HEK293 (cell line): ENCODE data around the gene STAT3.

Experiments used
- CTCF ChIA-PET: fragments of 350-600 bp; formaldehyde crosslinking; extraction: SDS; loops from one replicate; lab custom pipeline; 2021; ENCODE audit warnings: antibody characterized with exemption; lab: Yijun Ruan, JAX
- POLR2A ChIA-PET: fragments of 300-600 bp; formaldehyde crosslinking; extraction: SDS; loops from one replicate; lab custom pipeline; 2020; ENCODE audit warnings: antibody characterized with exemption, inconsistent platforms; lab: Yijun Ruan, JAX
- H3K27ac ChIP-seq: fragments of 200-500 bp; sonication (Bioruptor generic); 2 replicates; pipeline ENCODE4 v1.5.1; 2014; ENCODE audit warnings: low read depth, low read length, control low read depth, inconsistent platforms; ENCODE audit errors: extremely low read depth
- H3K36me3 ChIP-seq, 2 experiments: fragments of 200-500 bp in 1 of 2; sonication (Bioruptor generic) in 1 of 2; 1 replicate in 1 of 2; 2 replicates in 1 of 2; pipeline ENCODE4 v1.5.1; 2014 to 2017; ENCODE audit warnings: inconsistent platforms in 2 of 2, low read length in 2 of 2; ENCODE audit not compliant: control insufficient read depth in 2 of 2, insufficient read depth in 1 of 2
- H3K4me1 ChIP-seq: fragments of 200-500 bp; sonication (Bioruptor generic); 2 replicates; pipeline ENCODE4 v1.5.1; 2014; ENCODE audit warnings: mild to moderate bottlenecking, low read length, inconsistent platforms; ENCODE audit not compliant: control insufficient read depth, insufficient read depth
- H3K4me3 ChIP-seq: 2 replicates; pipeline ENCODE4 v1.5.1; 2011; ENCODE audit warnings: low read depth, mild to moderate bottlenecking, control low read depth, low read length, moderate library complexity
- H3K9me3 ChIP-seq: fragments of 200-500 bp; sonication (Bioruptor generic); 2 replicates; pipeline ENCODE4 v1.5.1; 2014; ENCODE audit warnings: low read depth, low read length, inconsistent platforms; ENCODE audit not compliant: control insufficient read depth, insufficient read depth
- BCL6B ChIP-seq: fragments of 450-650 bp; formaldehyde crosslinking; IDR thresholded peaks from 2 replicates; pipeline ENCODE4 v1.5.1; 2017; ENCODE audit warnings: missing biosample characterization, missing genetic modification characterization
- CTCF ChIP-seq: fragments of 450-650 bp; formaldehyde crosslinking; IDR thresholded peaks from 2 replicates; pipeline ENCODE4 v1.5.1; 2016; ENCODE audit warnings: missing biosample characterization, missing genetic modification characterization
- MEIS1 ChIP-seq: sonication (generic); formaldehyde crosslinking; IDR thresholded peaks from 2 replicates; pipeline ENCODE4 v1.8.1; 2022; ENCODE audit warnings: missing genetic modification reagents, mild to moderate bottlenecking, borderline replicate concordance
- PRDM6 ChIP-seq: fragments of 450-650 bp; formaldehyde crosslinking; IDR thresholded peaks from 2 replicates; pipeline ENCODE4 v1.5.1; 2017; ENCODE audit warnings: missing biosample characterization, missing genetic modification characterization
- ZBTB48 ChIP-seq: fragments of 450-650 bp; formaldehyde crosslinking; IDR thresholded peaks from 2 replicates; pipeline ENCODE4 v1.5.1; 2016; ENCODE audit warnings: missing biosample characterization, missing genetic modification characterization
- ZBTB49 ChIP-seq: fragments of 450-650 bp; formaldehyde crosslinking; IDR thresholded peaks from 2 replicates; pipeline ENCODE4 v1.5.1; 2016; ENCODE audit warnings: missing biosample characterization, missing genetic modification characterization, low read depth
- ZEB2 ChIP-seq: fragments of 450-650 bp; formaldehyde crosslinking; IDR thresholded peaks from 2 replicates; pipeline ENCODE4 v1.5.1; 2016; ENCODE audit warnings: missing biosample characterization, missing genetic modification characterization
- ZNF10 ChIP-seq: fragments of 450-650 bp; formaldehyde crosslinking; IDR thresholded peaks from 2 replicates; pipeline ENCODE4 v1.5.1; 2017; ENCODE audit warnings: missing biosample characterization, missing genetic modification characterization
- ZNF138 ChIP-seq: fragments of 450-650 bp; formaldehyde crosslinking; IDR thresholded peaks from 2 replicates; pipeline ENCODE4 v1.5.1; 2016; ENCODE audit warnings: missing biosample characterization, missing genetic modification characterization, borderline replicate concordance
- ZNF155 ChIP-seq: fragments of 450-650 bp; formaldehyde crosslinking; IDR thresholded peaks from 2 replicates; pipeline ENCODE4 v1.5.1; 2016; ENCODE audit warnings: missing biosample characterization, missing genetic modification characterization
- ZNF202 ChIP-seq: fragments of 450-650 bp; formaldehyde crosslinking; IDR thresholded peaks from 2 replicates; pipeline ENCODE4 v1.5.1; 2016; ENCODE audit warnings: missing biosample characterization, missing genetic modification characterization, borderline replicate concordance
- ZNF366 ChIP-seq: fragments of 450-650 bp; formaldehyde crosslinking; conservative IDR thresholded peaks from 2 replicates; pipeline ENCODE4 v1.5.1; 2016; ENCODE audit warnings: missing biosample characterization, missing genetic modification characterization
- ZNF654 ChIP-seq: fragments of 450-650 bp; formaldehyde crosslinking; IDR thresholded peaks from 2 replicates; pipeline ENCODE4 v1.5.1; 2016; ENCODE audit warnings: low read depth, missing biosample characterization, missing genetic modification characterization
- ZNF692 ChIP-seq: fragments of 450-650 bp; formaldehyde crosslinking; IDR thresholded peaks from 2 replicates; pipeline ENCODE4 v1.5.1; 2016; ENCODE audit warnings: missing biosample characterization, missing genetic modification characterization
- ZNF791 ChIP-seq: fragments of 450-650 bp; formaldehyde crosslinking; IDR thresholded peaks from 2 replicates; pipeline ENCODE4 v1.5.1; 2016; ENCODE audit warnings: missing biosample characterization, missing genetic modification characterization

The STAT3 gene

GRCh38 chr17:42431758-42432161 is 43.5 kb upstream of the STAT3 start (continued):
- no peak for TF ChIP-seq ZBTB49 (tag by site-specific recombination)
- TF ChIP-seq ZNF692 (tag by site-specific recombination): no peak
- TF ChIP-seq ZBTB48 (tag by site-specific recombination): no peak

- no peak overlapping the region for H3K27ac ChIP-seq
- ChIA-PET POLR2A (interaction anchor here (0.6 to 0.7 kb wide), 3 partner anchors 91 to 545 kb away, joined by 3 to 4 read pairs (median 3); no protein-coding TSS in a partner anchor), CTCF (interaction anchor here (0.5 to 4.1 kb wide), 8 partner anchors 10 to 368 kb away, joined by 3 to 33 read pairs (median 3); partner anchors contain the start of gene COA3)
- H3K9me3 ChIP-seq: no peaks in the 10 kb centered on the region
- H3K4me3 ChIP-seq: no peak overlapping the region
- H3K4me1 ChIP-seq: no peaks in the 10 kb centered on the region
- H3K36me3 ChIP-seq: no peaks in the 10 kb centered on the region; a peak in 1 of 3 replicates
- TF ChIP-seq ZEB2 (tag by site-specific recombination) (0 out of 2 replicates have a peak, but pooled peaks have one; percentile 31), MEIS1 (CRISPR knock-in tag) (no peak), ZNF138 (no peak)
- TF ChIP-seq, all 188 proteins: peak for 1
Observed at GRCh38 chr17:42429726-42430447, 41.6 kb upstream of the STAT3 start.

GRCh38 chr17:42428141-42428944 is 40.1 kb upstream of the STAT3 start:
- no peak overlapping the region; the same call in 1 of the 2 replicates for H3K27ac ChIP-seq
- CTCF ChIA-PET: interaction anchor here (0.6 to 3.7 kb wide), 14 partner anchors 9 to 1051 kb away, joined by 3 to 28 read pairs (median 4); no protein-coding TSS in a partner anchor
- no peaks in the 10 kb centered on the region for H3K4me1 ChIP-seq
- H3K4me3 ChIP-seq: no peak overlapping the region
- H3K36me3 ChIP-seq: no peaks in the 10 kb centered on the region; a peak in 1 of 3 replicates
- POLR2A ChIA-PET: interaction anchor here (0.6 to 1.0 kb wide), 2 partner anchors 30 to 89 kb away, joined by 3 read pairs; partner anchors contain the start of gene ATP6V0A1
- H3K9me3 ChIP-seq: no peaks in the 10 kb centered on the region
- TF ChIP-seq BCL6B (tag by site-specific recombination): no peak
- peak; percentile 82; the same call in 1 of the 2 replicates for TF ChIP-seq ZNF10 (tag by site-specific recombination)
- TF ChIP-seq CTCF (tag by site-specific recombination): peak; percentile 57; the same call in 1 of the 2 replicates
- TF ChIP-seq ZNF654 (tag by site-specific recombination): peak; percentile 45
- TF ChIP-seq PRDM6 (tag by site-specific recombination): peak; percentile 37; the same call in 1 of the 2 replicates
- no peak for TF ChIP-seq ZNF155
- TF ChIP-seq ZNF692 (tag by site-specific recombination): peak; percentile 79
- no peak for TF ChIP-seq ZBTB49 (tag by site-specific recombination)
- 0 out of 2 replicates have a peak, but pooled peaks have one; percentile 19 for TF ChIP-seq ZNF366 (tag by site-specific recombination)
- TF ChIP-seq ZNF791 (tag by site-specific recombination): no peak
- no peak for TF ChIP-seq ZNF202 (tag by site-specific recombination)
